Pancreas (tissue), 10 donors: Measurements from ENCODE around the gene FSTL4. TPM values are rescaled to one million over a fixed set of nuclear protein-coding genes. Genes with fewer than 3 reads are reported as not detected.
A peak's percentile ranks its signal among the peaks of the same experiment; 100 is the strongest.

Experiments
- ATAC-seq, 4 donors: fragments of 200-7000 bp; cut with Tn5 transposase; one replicate each; pipeline versions ENCODE4 v1.8.0 to v1.9.1; 2020; ENCODE audit warnings: mild to moderate bottlenecking in 4 of 4, moderate library complexity in 4 of 4
- DNase-seq, 6 donors: peaks; one replicate each; pipeline ENCODE4 v3.0.0-alpha.2; 2020
- FAIRE-seq: peaks from 2 replicates; lab custom pipeline; 2012; peaks lifted over from hg19 to GRCh38; lab: Jason Lieb, UNC
- H3K27ac ChIP-seq, 4 donors: fragments of 200-600 bp; sonication (generic); 1 replicate in 3 of 4; 2 replicates in 1 of 4; pipeline versions ENCODE4 v1.5.0 to v1.8.0; 2020
- H3K27me3 ChIP-seq, 4 donors: fragments of 200-600 bp; one replicate each; pipeline ENCODE4 v1.8.0; 2021
- H3K36me3 ChIP-seq, 3 donors: fragments of 200-600 bp; sonication (generic) in 1 of 3; one replicate each; pipeline versions ENCODE4 v1.5.0 to v1.8.0; 2020 to 2021
- H3K4me1 ChIP-seq, 3 donors: fragments of 200-600 bp; one replicate each; pipeline ENCODE4 v1.8.0; 2021
- H3K4me3 ChIP-seq, 4 donors: fragments of 200-600 bp; sonication (generic) in 2 of 4; one replicate each; pipeline versions ENCODE4 v1.5.0 to v1.8.0; 2020 to 2021
- H3K9me3 ChIP-seq, 4 donors: fragments of 200-600 bp; one replicate each; pipeline ENCODE4 v1.8.0; 2021
- CTCF ChIP-seq, 4 donors: fragments of 200-600 bp; sonication (generic) in 3 of 4; IDR thresholded peaks; one replicate each; pipeline versions ENCODE4 v1.5.0 to v1.8.0; 2021; ENCODE audit warnings: antibody characterized with exemption in 4 of 4
- WGBS, 2 donors: extraction: QIAGEN DNeasy Blood & Tissue Kit; methylation state at CpG; one replicate each; pipeline ENCODE4 v1.1.7; 2013; 5-methylcytosine and 5-hydroxymethylcytosine counted together
- intact Hi-C, 3 donors: fragments of 100-400 bp; cut with DNase I; formaldehyde crosslinking; loops; one replicate each; pipeline versions ENCODE4 v1.11.1 to v1.14.2; 2022
- polyA plus RNA-seq, 2 donors: library from polyadenylated mRNA; stranded (reverse); fragments of 200-250 nt; gene quantifications; one replicate each; pipeline ENCODE4 v1.2.3, GENCODE V29; 2013
- total RNA-seq, 6 donors: library from RNA; stranded (reverse); fragmentation: NEBNext Ultra II Directional in 4 of 6; extraction: Animal tissue kit (Norgen Biotek cat#: 25700) in 4 of 6; gene quantifications; one replicate each; pipeline versions ENCODE4 v1.2.1 to v1.2.4, GENCODE V29; 2021 to 2023
- donor health status: healthy with polysubstance abuse.
- donor health status: DM: no; HTN: no; CAD: no; lungs with moderate emphysema.
- donor health status: DM: no; HTN: no; CAD: no.
- donor health status: control.
- donor health status: control.
- donor health status: Bipolar disorder and iron deficiency.
- donor health status: DM: yes; HTN: yes; CAD: no.
- donor health status: DM: no; HTN: no; CAD: no.
- donor health status: DM: no; HTN: no; CAD: no.
- donor health status: DM: yes; HTN: yes; CAD: no.

FSTL4 gene
- total and polyA plus RNA-seq, 8 donors: 0.68 to 2.4 (median 1.4) TPM

GRCh38 chr5:133461796-133462516 is 150.4 kb downstream of the FSTL4 start:
- WGBS, 2 donors: 79 to 81% methylated on average over 5 of the region's 5 CpGs
- intact Hi-C loops: no loop called here
- H3K27ac ChIP-seq: no peak overlapping the region
- ATAC-seq: no peak
- no peak for FAIRE-seq
- no peaks in the 10 kb centered on the region for H3K9me3 ChIP-seq
- no peak for TF ChIP-seq CTCF (IDR thresholded peaks at IDR 0.05)
- H3K36me3 ChIP-seq: no peaks in the 10 kb centered on the region
- H3K4me1 ChIP-seq: no peaks in the 10 kb centered on the region
- H3K27me3 ChIP-seq: no peaks in the 10 kb centered on the region
- DNase-seq: no peak
- no peak overlapping the region for H3K4me3 ChIP-seq

GRCh38 chr5:133460172-133460758 is 152.1 kb downstream of the FSTL4 start:
- ATAC-seq (no peak), FAIRE-seq (no peak), DNase-seq (no peak)
- intact Hi-C loops: no loop called here
- Histone ChIP-seq H3K27ac (no peak overlapping the region), H3K9me3 (no peaks in the 10 kb centered on the region), H3K27me3 (no peaks in the 10 kb centered on the region), H3K4me1 (no peaks in the 10 kb centered on the region), H3K36me3 (no peaks in the 10 kb centered on the region), H3K4me3 (no peak overlapping the region)
- WGBS, 2 donors: 66% methylated on average over 12 of the region's 12 CpGs
- peak in 1 of 4 donors; percentile 15 for TF ChIP-seq CTCF (IDR thresholded peaks at IDR 0.05)

GRCh38 chr5:133459474-133460160 is 152.7 kb downstream of the FSTL4 start:
- DNase-seq (no peak), FAIRE-seq (no peak), ATAC-seq (no peak)
- H3K36me3 ChIP-seq: no peaks in the 10 kb centered on the region
- intact Hi-C loops: no loop called here
- H3K4me1 ChIP-seq: no peaks in the 10 kb centered on the region
- no peaks in the 10 kb centered on the region for H3K27me3 ChIP-seq
- WGBS, 2 donors: 90 to 97% methylated on average over 7 of the region's 7 CpGs
- no peak overlapping the region for H3K27ac ChIP-seq
- TF ChIP-seq CTCF (IDR thresholded peaks at IDR 0.05): no peak
- no peaks in the 10 kb centered on the region for H3K9me3 ChIP-seq
- H3K4me3 ChIP-seq: no peak overlapping the region

GRCh38 chr5:133458435-133458834 is 153.9 kb downstream of the FSTL4 start:
- 89 to 100% methylated on average over 2 of the region's 2 CpGs for WGBS, 2 donors
- no peak for FAIRE-seq
- intact Hi-C loops: no loop called here
- DNase-seq: no peak
- H3K4me1 ChIP-seq: no peaks in the 10 kb centered on the region
- no peaks in the 10 kb centered on the region for H3K27me3 ChIP-seq
- no peak for TF ChIP-seq CTCF (IDR thresholded peaks at IDR 0.05)
- H3K36me3 ChIP-seq: no peaks in the 10 kb centered on the region
- no peak overlapping the region for H3K27ac ChIP-seq
- no peaks in the 10 kb centered on the region for H3K9me3 ChIP-seq
- no peak overlapping the region for H3K4me3 ChIP-seq
- ATAC-seq: no peak
